ENCODE results near the gene MYOM1. TPM values are rescaled to one million over a fixed set of nuclear protein-coding genes. Genes with fewer than 3 reads are reported as not detected.

The MYOM1 gene
- total RNA-seq, 1 donor from 2014 or later: 0.46 TPM

GRCh38 chr18:3234457-3234856, 14.7 kb upstream of the MYOM1 start:
- Mint-ChIP-seq H3K9me3 (ENCODE audit: unreplicated experiment) (no peaks in the 10 kb centered on the region), H3K4me3 (ENCODE audit: unreplicated experiment) (no peak overlapping the region), H3K36me3 (ENCODE audit: unreplicated experiment) (no peaks in the 10 kb centered on the region), H3K4me1 (ENCODE audit: unreplicated experiment) (no peaks in the 10 kb centered on the region), H3K27me3 (ENCODE audit: unreplicated experiment) (no peaks in the 10 kb centered on the region), H3K27ac (ENCODE audit: unreplicated experiment) (no peak overlapping the region)
- TF ChIP-seq, protein P1, sequence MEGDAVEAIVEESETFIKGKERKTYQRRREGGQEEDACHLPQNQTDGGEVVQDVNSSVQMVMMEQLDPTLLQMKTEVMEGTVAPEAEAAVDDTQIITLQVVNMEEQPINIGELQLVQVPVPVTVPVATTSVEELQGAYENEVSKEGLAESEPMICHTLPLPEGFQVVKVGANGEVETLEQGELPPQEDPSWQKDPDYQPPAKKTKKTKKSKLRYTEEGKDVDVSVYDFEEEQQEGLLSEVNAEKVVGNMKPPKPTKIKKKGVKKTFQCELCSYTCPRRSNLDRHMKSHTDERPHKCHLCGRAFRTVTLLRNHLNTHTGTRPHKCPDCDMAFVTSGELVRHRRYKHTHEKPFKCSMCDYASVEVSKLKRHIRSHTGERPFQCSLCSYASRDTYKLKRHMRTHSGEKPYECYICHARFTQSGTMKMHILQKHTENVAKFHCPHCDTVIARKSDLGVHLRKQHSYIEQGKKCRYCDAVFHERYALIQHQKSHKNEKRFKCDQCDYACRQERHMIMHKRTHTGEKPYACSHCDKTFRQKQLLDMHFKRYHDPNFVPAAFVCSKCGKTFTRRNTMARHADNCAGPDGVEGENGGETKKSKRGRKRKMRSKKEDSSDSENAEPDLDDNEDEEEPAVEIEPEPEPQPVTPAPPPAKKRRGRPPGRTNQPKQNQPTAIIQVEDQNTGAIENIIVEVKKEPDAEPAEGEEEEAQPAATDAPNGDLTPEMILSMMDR (IDR thresholded peaks at IDR 0.05): no peak
- DNase-seq (ENCODE audit: extremely low spot score, unreplicated experiment): no peak

GRCh38 chr18:3233433-3234168, 13.8 kb upstream of the MYOM1 start:
- H3K36me3 Mint-ChIP-seq (ENCODE audit: unreplicated experiment): no peaks in the 10 kb centered on the region
- no peak overlapping the region for H3K27ac Mint-ChIP-seq (ENCODE audit: unreplicated experiment)
- no peak for DNase-seq (ENCODE audit: extremely low spot score, unreplicated experiment)
- H3K27me3 Mint-ChIP-seq (ENCODE audit: unreplicated experiment): no peaks in the 10 kb centered on the region
- no peaks in the 10 kb centered on the region for H3K9me3 Mint-ChIP-seq (ENCODE audit: unreplicated experiment)
- no peak overlapping the region for H3K4me3 Mint-ChIP-seq (ENCODE audit: unreplicated experiment)
- TF ChIP-seq, protein P1 (IDR thresholded peaks at IDR 0.05): no peak
- no peaks in the 10 kb centered on the region for H3K4me1 Mint-ChIP-seq (ENCODE audit: unreplicated experiment)

DNA sequence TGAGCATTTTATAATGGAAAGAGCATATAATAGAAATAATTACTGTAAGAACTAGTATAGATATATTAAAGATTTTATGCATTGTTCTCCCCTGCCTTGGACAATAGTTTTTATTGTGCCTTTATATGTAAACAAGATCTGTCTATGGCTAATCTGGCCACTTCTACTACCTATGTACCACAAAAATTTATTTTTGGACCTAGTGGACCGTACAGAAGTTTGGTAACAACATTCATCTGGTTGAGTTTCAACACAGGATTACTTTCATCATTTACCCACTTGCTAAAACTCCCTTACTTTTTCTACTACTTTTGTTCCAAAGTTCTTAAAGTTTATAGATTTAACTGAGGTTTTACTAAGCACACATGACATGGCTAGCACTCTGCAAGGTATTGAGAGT, 13.2 kb upstream of the MYOM1 start:
- Mint-ChIP-seq H3K4me3 (ENCODE audit: unreplicated experiment) (no peak overlapping the region), H3K27me3 (ENCODE audit: unreplicated experiment) (no peaks in the 10 kb centered on the region), H3K36me3 (ENCODE audit: unreplicated experiment) (no peaks in the 10 kb centered on the region), H3K27ac (ENCODE audit: unreplicated experiment) (no peak overlapping the region), H3K4me1 (ENCODE audit: unreplicated experiment) (no peaks in the 10 kb centered on the region), H3K9me3 (ENCODE audit: unreplicated experiment) (no peaks in the 10 kb centered on the region)
- no peak for DNase-seq (ENCODE audit: extremely low spot score, unreplicated experiment)
- TF ChIP-seq, protein P1 (IDR thresholded peaks at IDR 0.05): no peak

- Mint-ChIP-seq H3K4me3 (ENCODE audit: unreplicated experiment) (no peak overlapping the region), H3K9me3 (ENCODE audit: unreplicated experiment) (no peaks in the 10 kb centered on the region), H3K27ac (ENCODE audit: unreplicated experiment) (no peak overlapping the region), H3K36me3 (ENCODE audit: unreplicated experiment) (no peaks in the 10 kb centered on the region), H3K4me1 (ENCODE audit: unreplicated experiment) (no peaks in the 10 kb centered on the region), H3K27me3 (ENCODE audit: unreplicated experiment) (no peaks in the 10 kb centered on the region)
- no peak for DNase-seq (ENCODE audit: extremely low spot score, unreplicated experiment)
- TF ChIP-seq, protein P1 (IDR thresholded peaks at IDR 0.05): no peak
These were observed 10.9 kb upstream of the MYOM1 start for GRCh38 chr18:3230401-3231334.

- Mint-ChIP-seq H3K36me3 (ENCODE audit: unreplicated experiment) (no peaks in the 10 kb centered on the region), H3K27ac (ENCODE audit: unreplicated experiment) (no peak overlapping the region), H3K4me3 (ENCODE audit: unreplicated experiment) (no peak overlapping the region), H3K4me1 (ENCODE audit: unreplicated experiment) (no peaks in the 10 kb centered on the region), H3K9me3 (ENCODE audit: unreplicated experiment) (no peaks in the 10 kb centered on the region), H3K27me3 (ENCODE audit: unreplicated experiment) (no peaks in the 10 kb centered on the region)
- TF ChIP-seq, protein P1 (IDR thresholded peaks at IDR 0.05): no peak
- no peak for DNase-seq (ENCODE audit: extremely low spot score, unreplicated experiment)
These were observed 6.3 kb upstream of the MYOM1 start for GRCh38 chr18:3226048-3226447.

Measured in osteocyte (in vitro differentiated cells).